HepG2 (cell line): ENCODE measurements around the gene OASL. TPM values are rescaled to one million over a fixed set of nuclear protein-coding genes. Genes with fewer than 3 reads are reported as not detected.
A peak's percentile ranks its signal among the peaks of the same experiment; 100 is the strongest.

Source experiments
- ATAC-seq: fragments of 200-7000 bp; cut with Tn5 transposase; 3 replicates; pipeline ENCODE4 v1.9.1; 2020; ENCODE audit warnings: mild to moderate bottlenecking, moderate library complexity
- BruUV-seq: library from RNA; stranded (reverse); fragments of 400-500 nt; replicated peaks from 2 replicates; lab custom pipeline; 2021; lab: Mats Ljungman, UMichigan
- CTCF ChIA-PET: fragments of 300-600 bp; formaldehyde crosslinking; extraction: SDS; loops from one replicate; lab custom pipeline; 2021; ENCODE audit warnings: low total read pairs, inconsistent platforms, low intra/inter-chr PET ratio; lab: Yijun Ruan, JAX
- POLR2A ChIA-PET: fragments of 350-600 bp; sonication (Branson Sonifier 250); formaldehyde crosslinking; loops from one replicate; lab custom pipeline; 2020; ENCODE audit warnings: antibody characterized with exemption, inconsistent platforms; lab: Yijun Ruan, JAX
- DNase-seq: peaks from one replicate; pipeline ENCODE4 v3.0.0-alpha.2; 2015; ENCODE audit warnings: low spot score
- FAIRE-seq: peaks from 3 replicates; lab custom pipeline; 2011; peaks lifted over from hg19 to GRCh38; lab: Jason Lieb, UNC
- H2AFZ ChIP-seq: one replicate; pipeline ENCODE4 v1.6.1; 2011; ENCODE audit warnings: low read length, inconsistent platforms
- H3K27ac ChIP-seq: fragments of 300-600 bp; 3 replicates; pipeline ENCODE4 v1.8.0; 2011; ENCODE audit warnings: mixed run types, mild to moderate bottlenecking, mixed read lengths, low read length, inconsistent platforms; ENCODE audit not compliant: insufficient read depth; ENCODE audit errors: extremely low read length
- H3K27me3 ChIP-seq, 2 experiments: fragments of 200-600 bp in 1 of 2; 2 replicates in 1 of 2; 3 replicates in 1 of 2; pipeline versions ENCODE4 v1.6.0 to v1.8.0; 2011; ENCODE audit warnings: low read length in 2 of 2, mild to moderate bottlenecking in 2 of 2, moderate library complexity in 2 of 2, inconsistent platforms in 1 of 2; ENCODE audit not compliant: insufficient read depth in 2 of 2, control insufficient read depth in 1 of 2
- H3K36me3 ChIP-seq, 2 experiments: fragments of 200-600 bp in 1 of 2; replicated peaks in 1 of 2; 2 replicates in 1 of 2; 3 replicates in 1 of 2; pipeline versions ENCODE4 v1.5.1 to v1.8.0; 2011; ENCODE audit warnings: low read length in 2 of 2, inconsistent platforms in 1 of 2; ENCODE audit not compliant: insufficient read depth in 2 of 2, control insufficient read depth in 1 of 2
- H3K4me1 ChIP-seq: 2 replicates; pipeline ENCODE4 v1.5.1; 2012; ENCODE audit warnings: low read length, inconsistent platforms; ENCODE audit not compliant: insufficient read depth
- H3K4me2 ChIP-seq: 2 replicates; pipeline ENCODE4 v1.6.0; 2011; ENCODE audit warnings: low read depth, low read length, inconsistent platforms
- H3K4me3 ChIP-seq, 3 experiments: fragments of 200-600 bp in 1 of 3; sonication (generic), shearing (Covaris generic) in 1 of 3; replicated peaks in 1 of 3; 2 replicates each; pipeline ENCODE4 v1.5.1; 2011 to 2016; ENCODE audit warnings: low read length in 3 of 3, inconsistent platforms in 2 of 3, low read depth in 2 of 3, mild to moderate bottlenecking in 2 of 3, control low read depth in 1 of 3, mixed read lengths in 1 of 3; ENCODE audit not compliant: insufficient read depth in 1 of 3
- H3K79me2 ChIP-seq: one replicate; pipeline ENCODE4 v1.6.1; 2011; ENCODE audit warnings: low read length, inconsistent platforms; ENCODE audit not compliant: insufficient read depth
- H3K9ac ChIP-seq: 2 replicates; pipeline ENCODE4 v1.6.0; 2011; ENCODE audit warnings: mild to moderate bottlenecking, low read depth, low read length, inconsistent platforms; ENCODE audit not compliant: insufficient read depth
- H3K9me3 ChIP-seq: 2 replicates; pipeline ENCODE4 v1.5.1; 2012; ENCODE audit warnings: mild to moderate bottlenecking, low read length
- H4K20me1 ChIP-seq: 2 replicates; pipeline ENCODE4 v1.6.0; 2011; ENCODE audit warnings: inconsistent platforms, mild to moderate bottlenecking, low read length, moderate library complexity; ENCODE audit not compliant: insufficient read depth
- HOXA9 ChIP-seq: sonication (generic); formaldehyde crosslinking; IDR thresholded peaks from 2 replicates; pipeline ENCODE4 v1.8.1; 2022; ENCODE audit warnings: missing genetic modification reagents, mild to moderate bottlenecking, moderate library complexity, borderline replicate concordance
- LCORL ChIP-seq, 2 experiments: fragments of 450-650 bp in 1 of 2; sonication (generic) in 1 of 2; formaldehyde crosslinking in 1 of 2; IDR thresholded peaks; 2 replicates each; pipeline versions ENCODE4 v1.5.0 to v1.6.1; 2017 to 2020; ENCODE audit warnings: antibody characterized with exemption in 1 of 2, missing genetic modification reagents in 1 of 2
- PCBP2 ChIP-seq: fragments of 200-400 bp; formaldehyde crosslinking; optimal IDR thresholded peaks from 2 replicates; pipeline ENCODE3; 2018; ENCODE audit warnings: low read length, low read depth; ENCODE audit not compliant: poor library complexity, severe bottlenecking
- POLR2G ChIP-seq: fragments of 200-400 bp; formaldehyde crosslinking; IDR thresholded peaks from 2 replicates; pipeline ENCODE4 v1.6.1; 2018; ENCODE audit warnings: mild to moderate bottlenecking, low read depth, low read length, moderate library complexity
- PRPF4 ChIP-seq: fragments of 200-400 bp; formaldehyde crosslinking; IDR thresholded peaks from 2 replicates; pipeline ENCODE4 v1.6.1; 2016; ENCODE audit warnings: low read length, low read depth; ENCODE audit not compliant: poor library complexity, severe bottlenecking
- RNF2 ChIP-seq: fragments of 450-650 bp; conservative IDR thresholded peaks from 2 replicates; pipeline ENCODE4 v1.6.1; 2016; ENCODE audit warnings: low read depth
- THAP11 ChIP-seq: IDR thresholded peaks from 2 replicates; pipeline ENCODE4 v1.6.1; 2016; ENCODE audit warnings: missing biosample characterization, missing genetic modification reagents
- YEATS2 ChIP-seq: sonication (generic); formaldehyde crosslinking; IDR thresholded peaks from 2 replicates; pipeline ENCODE4 v1.4.0; 2020; ENCODE audit warnings: missing genetic modification reagents, borderline replicate concordance
- ZBTB21 ChIP-seq: sonication (generic); formaldehyde crosslinking; IDR thresholded peaks from 2 replicates; pipeline ENCODE4 v1.4.0; 2020; ENCODE audit warnings: missing genetic modification reagents
- ZNF451 ChIP-seq: sonication (generic); formaldehyde crosslinking; IDR thresholded peaks from 2 replicates; pipeline ENCODE4 v1.5.0; 2020; ENCODE audit warnings: mild to moderate bottlenecking, missing genetic modification reagents
- ZNF605 ChIP-seq: sonication (generic); formaldehyde crosslinking; IDR thresholded peaks from 2 replicates; pipeline ENCODE4 v1.8.0; 2022; ENCODE audit warnings: mild to moderate bottlenecking, missing genetic modification reagents
- ZNF703 ChIP-seq: sonication (generic); formaldehyde crosslinking; IDR thresholded peaks from 2 replicates; pipeline ENCODE4 v1.5.1; 2020; ENCODE audit warnings: missing genetic modification reagents, mild to moderate bottlenecking, moderate library complexity, borderline replicate concordance
- WGBS: methylation state at CpG from one replicate; pipeline ENCODE4 v1.1.6; 2017; ENCODE audit warnings: low lambda C conversion rate; 5-methylcytosine and 5-hydroxymethylcytosine counted together
- in situ Hi-C: cut with HindIII; loops from 2 replicates; pipeline ENCODE4 v1.10.0; 2017; ENCODE audit warnings: low pct_unique_long_range_greater_than_20kb; ENCODE audit not compliant: extremely low pct_ligation_motif_present
- intact Hi-C: fragments of 100-400 bp; cut with micrococcal nuclease; formaldehyde crosslinking; loops from one replicate; pipeline ENCODE4 v1.10.0; 2022; ENCODE audit not compliant: unreplicated experiment
- polyA plus RNA-seq, 8 experiments: library from polyadenylated mRNA; depleted of rRNA in 3 of 8; stranded (reverse) in 7 of 8; unstranded in 1 of 8; fragments of >200 nt; fragmentation: Illumina TruSeq in 4 of 8; extraction: Trizol in 4 of 8; gene quantifications; 2 replicates each; pipeline versions ENCODE4 v1.2.1 to v1.2.3, GENCODE V29; 2011 to 2016; ENCODE audit warnings: low read depth in 4 of 8, missing spikeins in 1 of 8, mixed read lengths in 1 of 8; ENCODE audit not compliant: insufficient read depth in 1 of 8
- total RNA-seq, 5 experiments: library from RNA; depleted of rRNA; stranded (reverse); fragments of >200 nt; fragmentation: Illumina TruSeq; extraction: Trizol; gene quantifications; 2 replicates each; pipeline ENCODE4 v1.2.3, GENCODE V29; 2016; ENCODE audit warnings: low read depth in 1 of 5
- TF ChIP-seq, protein P1 (sequence below): sonication (generic); formaldehyde crosslinking; IDR thresholded peaks from 2 replicates; pipeline ENCODE4 v1.4.0; 2020; ENCODE audit warnings: missing genetic modification reagents
- TF ChIP-seq, protein P2 (sequence below): sonication (generic); formaldehyde crosslinking; IDR thresholded peaks from 2 replicates; pipeline ENCODE4 v1.5.1; 2020; ENCODE audit warnings: mild to moderate bottlenecking, moderate library complexity, missing genetic modification reagents
- TF ChIP-seq, protein P3 (sequence below): sonication (generic); formaldehyde crosslinking; IDR thresholded peaks from 2 replicates; pipeline ENCODE4; 2020; ENCODE audit warnings: missing genetic modification reagents, mild to moderate bottlenecking, borderline replicate concordance

OASL gene
- total and polyA plus RNA-seq, 2 of the 13 experiments (the other 11 are each of a cell fraction or from before 2014, with no cell fraction given), result 0.11 to 0.22 TPM

DNA sequence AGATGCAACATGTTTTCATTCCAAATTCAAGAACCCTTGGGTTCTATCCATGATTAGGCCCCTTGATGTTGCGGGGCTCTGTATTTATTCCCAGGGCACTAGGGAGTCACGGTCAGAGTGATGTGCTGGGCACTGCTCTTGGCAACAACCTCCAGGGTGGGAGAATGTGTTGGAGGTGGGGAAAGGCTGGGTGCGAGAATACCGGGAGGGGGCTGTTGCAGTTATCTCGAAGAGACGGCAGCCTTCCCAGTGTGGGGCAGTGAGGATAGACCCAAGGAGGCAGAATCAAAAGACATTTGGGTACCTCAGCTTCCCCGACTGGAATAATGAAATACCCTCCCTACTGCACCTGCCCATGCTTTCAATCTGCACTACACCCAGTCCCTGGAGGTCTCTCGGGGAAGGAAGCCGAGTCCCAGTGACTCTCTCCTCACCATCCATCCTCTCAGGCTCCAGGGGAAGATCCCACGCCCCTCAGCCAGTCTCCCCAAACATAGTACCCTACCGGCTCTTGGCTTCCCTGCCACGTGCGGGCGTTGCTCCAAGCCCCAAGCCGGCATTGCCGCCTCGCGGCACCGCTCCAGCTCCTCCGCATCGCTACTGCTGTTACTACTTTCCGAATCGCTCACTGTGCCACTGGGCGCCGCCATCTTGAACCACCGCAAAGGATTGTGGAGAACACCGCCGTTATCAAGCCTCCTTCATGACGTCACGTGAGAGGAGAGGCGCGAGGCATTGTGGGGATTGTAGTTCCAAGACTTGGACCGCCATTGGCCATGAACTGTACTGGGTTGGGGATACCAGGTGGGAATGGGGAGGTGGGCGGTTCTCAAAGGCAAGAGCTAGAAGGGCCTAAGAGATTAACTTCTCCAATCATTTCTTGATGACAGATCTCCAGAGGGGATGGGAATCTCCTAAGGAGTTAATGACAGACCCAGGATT is 22.9 kb downstream of the OASL start, which contains the start of gene C12orf43:
Gene C12orf43 (minus strand): TSS at position 663 of the 942 bp plus-strand sequence. CDS start 13 bp downstream, at position 650.
- Histone ChIP-seq H3K36me3 (peaks cover 1 to 15% of the 10 kb centered on the region in 2 experiments; a peak in 4 of 5 replicates), H3K4me2 (peak within 1 kb of the TSS; percentile 73), H3K9ac (peak within 1 kb of the TSS; percentile 83), H3K27me3 (no peaks in the 10 kb centered on the region; a peak in 1 of 5 replicates), H3K9me3 (no peaks in the 10 kb centered on the region), H4K20me1 (no peaks in the 10 kb centered on the region; the same call in 1 of the 2 replicates), H3K4me3 (peak within 1 kb of the TSS; percentile 71 to 92 (median 81)), H3K79me2 (peaks cover 15% of the 10 kb centered on the region), H3K4me1 (peaks cover 43% of the 10 kb centered on the region), H2AFZ (no peak within 1 kb of the TSS), H3K27ac (peak within 1 kb of the TSS; percentile 63)
- intact Hi-C loops (no loop called here), in situ Hi-C loops (loop anchor here (5.0 kb wide), 1 partner anchor 76 kb away; no protein-coding TSS in a partner anchor)
- DNase-seq, result peak; percentile 91
- CTCF ChIA-PET, result interaction anchor here (0.9 kb wide), 1 partner anchor 44 kb away, joined by 4 read pairs; no protein-coding TSS in a partner anchor
- FAIRE-seq, result peak; percentile 96
- WGBS, result under 1% methylated on average over 15 of the region's 34 CpGs
- TSS peak; percentile 87 for BruUV-seq
- peak; percentile 93 for ATAC-seq
- POLR2A ChIA-PET, result interaction anchor here (0.6 to 1.6 kb wide), 3 partner anchors 10 to 38 kb away, joined by 3 to 14 read pairs (median 4); partner anchors contain the start of gene HNF1A
- TF ChIP-seq RNF2, result no peak
- TF ChIP-seq, protein P1, sequence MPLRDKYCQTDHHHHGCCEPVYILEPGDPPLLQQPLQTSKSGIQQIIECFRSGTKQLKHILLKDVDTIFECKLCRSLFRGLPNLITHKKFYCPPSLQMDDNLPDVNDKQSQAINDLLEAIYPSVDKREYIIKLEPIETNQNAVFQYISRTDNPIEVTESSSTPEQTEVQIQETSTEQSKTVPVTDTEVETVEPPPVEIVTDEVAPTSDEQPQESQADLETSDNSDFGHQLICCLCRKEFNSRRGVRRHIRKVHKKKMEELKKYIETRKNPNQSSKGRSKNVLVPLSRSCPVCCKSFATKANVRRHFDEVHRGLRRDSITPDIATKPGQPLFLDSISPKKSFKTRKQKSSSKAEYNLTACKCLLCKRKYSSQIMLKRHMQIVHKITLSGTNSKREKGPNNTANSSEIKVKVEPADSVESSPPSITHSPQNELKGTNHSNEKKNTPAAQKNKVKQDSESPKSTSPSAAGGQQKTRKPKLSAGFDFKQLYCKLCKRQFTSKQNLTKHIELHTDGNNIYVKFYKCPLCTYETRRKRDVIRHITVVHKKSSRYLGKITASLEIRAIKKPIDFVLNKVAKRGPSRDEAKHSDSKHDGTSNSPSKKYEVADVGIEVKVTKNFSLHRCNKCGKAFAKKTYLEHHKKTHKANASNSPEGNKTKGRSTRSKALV (CRISPR knock-in tag), result peak; percentile 19; the same call in 1 of the 2 replicates
- TF ChIP-seq ZBTB21 (CRISPR knock-in tag), result peak; percentile 93
- TF ChIP-seq ZNF605 (CRISPR knock-in tag), result peak; percentile 80; the same call in 1 of the 2 replicates
- TF ChIP-seq, protein P2, sequence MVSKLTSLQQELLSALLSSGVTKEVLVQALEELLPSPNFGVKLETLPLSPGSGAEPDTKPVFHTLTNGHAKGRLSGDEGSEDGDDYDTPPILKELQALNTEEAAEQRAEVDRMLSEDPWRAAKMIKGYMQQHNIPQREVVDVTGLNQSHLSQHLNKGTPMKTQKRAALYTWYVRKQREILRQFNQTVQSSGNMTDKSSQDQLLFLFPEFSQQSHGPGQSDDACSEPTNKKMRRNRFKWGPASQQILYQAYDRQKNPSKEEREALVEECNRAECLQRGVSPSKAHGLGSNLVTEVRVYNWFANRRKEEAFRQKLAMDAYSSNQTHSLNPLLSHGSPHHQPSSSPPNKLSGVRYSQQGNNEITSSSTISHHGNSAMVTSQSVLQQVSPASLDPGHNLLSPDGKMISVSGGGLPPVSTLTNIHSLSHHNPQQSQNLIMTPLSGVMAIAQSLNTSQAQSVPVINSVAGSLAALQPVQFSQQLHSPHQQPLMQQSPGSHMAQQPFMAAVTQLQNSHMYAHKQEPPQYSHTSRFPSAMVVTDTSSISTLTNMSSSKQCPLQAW (CRISPR knock-in tag), result peak; percentile 85
- TF ChIP-seq, protein P3, sequence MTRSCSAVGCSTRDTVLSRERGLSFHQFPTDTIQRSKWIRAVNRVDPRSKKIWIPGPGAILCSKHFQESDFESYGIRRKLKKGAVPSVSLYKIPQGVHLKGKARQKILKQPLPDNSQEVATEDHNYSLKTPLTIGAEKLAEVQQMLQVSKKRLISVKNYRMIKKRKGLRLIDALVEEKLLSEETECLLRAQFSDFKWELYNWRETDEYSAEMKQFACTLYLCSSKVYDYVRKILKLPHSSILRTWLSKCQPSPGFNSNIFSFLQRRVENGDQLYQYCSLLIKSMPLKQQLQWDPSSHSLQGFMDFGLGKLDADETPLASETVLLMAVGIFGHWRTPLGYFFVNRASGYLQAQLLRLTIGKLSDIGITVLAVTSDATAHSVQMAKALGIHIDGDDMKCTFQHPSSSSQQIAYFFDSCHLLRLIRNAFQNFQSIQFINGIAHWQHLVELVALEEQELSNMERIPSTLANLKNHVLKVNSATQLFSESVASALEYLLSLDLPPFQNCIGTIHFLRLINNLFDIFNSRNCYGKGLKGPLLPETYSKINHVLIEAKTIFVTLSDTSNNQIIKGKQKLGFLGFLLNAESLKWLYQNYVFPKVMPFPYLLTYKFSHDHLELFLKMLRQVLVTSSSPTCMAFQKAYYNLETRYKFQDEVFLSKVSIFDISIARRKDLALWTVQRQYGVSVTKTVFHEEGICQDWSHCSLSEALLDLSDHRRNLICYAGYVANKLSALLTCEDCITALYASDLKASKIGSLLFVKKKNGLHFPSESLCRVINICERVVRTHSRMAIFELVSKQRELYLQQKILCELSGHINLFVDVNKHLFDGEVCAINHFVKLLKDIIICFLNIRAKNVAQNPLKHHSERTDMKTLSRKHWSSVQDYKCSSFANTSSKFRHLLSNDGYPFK (CRISPR knock-in tag), result peak; percentile 96
- TF ChIP-seq ZNF451, result peak; percentile 42; the same call in 1 of the 2 replicates
- no peak for TF ChIP-seq PCBP2
- TF ChIP-seq HOXA9 (CRISPR knock-in tag), result no peak
- peak; percentile 100 for TF ChIP-seq THAP11
- TF ChIP-seq YEATS2 (CRISPR knock-in tag), result peak; percentile 29; the same call in 1 of the 2 replicates
- peak; percentile 89 for TF ChIP-seq POLR2G
- TF ChIP-seq ZNF703, result no peak
- TF ChIP-seq PRPF4, result no peak
- TF ChIP-seq LCORL (IDR thresholded peaks at IDR 0.05), result no peak
- TF ChIP-seq LCORL (CRISPR knock-in tag; IDR thresholded peaks at IDR 0.05), result no peak
